Measurements from ENCODE around the gene PHKB. TPM values are rescaled to one million over a fixed set of nuclear protein-coding genes. Genes with fewer than 3 reads are reported as not detected.

PHKB gene
- total RNA-seq, 4 donors from 2014 or later: 71.4 to 114 (median 90.1) TPM

- TF ChIP-seq CTCF (IDR thresholded peaks at IDR 0.05; ENCODE audit: low read depth): no peak
These were observed 12.1 kb upstream of the PHKB start for GRCh38 chr16:47448830-47449575.

GRCh38 chr16:47449788-47450187 lies 11.3 kb upstream of the PHKB start:
- no peak for TF ChIP-seq CTCF (IDR thresholded peaks at IDR 0.05; ENCODE audit: low read depth)

GRCh38 chr16:47458331-47458730 lies 2.8 kb upstream of the PHKB start:
- no peak for TF ChIP-seq CTCF (IDR thresholded peaks at IDR 0.05; ENCODE audit: low read depth)

GRCh38 chr16:47459603-47460002 lies 1.5 kb upstream of the PHKB start:
- no peak for TF ChIP-seq CTCF (IDR thresholded peaks at IDR 0.05; ENCODE audit: low read depth)

GRCh38 chr16:47460359-47460710 lies 796 bp upstream of the PHKB start:
- TF ChIP-seq CTCF (IDR thresholded peaks at IDR 0.05; ENCODE audit: low read depth): no peak

GRCh38 chr16:47461598-47462266 lies 601 bp downstream of the PHKB start:
- no peak for TF ChIP-seq CTCF (IDR thresholded peaks at IDR 0.05; ENCODE audit: low read depth)

- no peak for TF ChIP-seq CTCF (IDR thresholded peaks at IDR 0.05; ENCODE audit: low read depth)
These were observed 2.9 kb downstream of the PHKB start for GRCh38 chr16:47463771-47464624.
